GM19395 (cell line): ENCODE measurements around the gene VWA3A.
"Not testable (repeated sequence)": the region's sequence is repeated elsewhere in the genome, so short reads cannot be mapped to it uniquely, and the experiment has no call there.

Source experiments
- ATAC-seq: cut with Tn5 transposase; IDR thresholded peaks from one replicate; pipeline ENCODE4 v1.9.1; 2021; ENCODE audit warnings: mild to moderate bottlenecking, moderate library complexity; ENCODE audit not compliant: unreplicated experiment

VWA3A gene

DNA sequence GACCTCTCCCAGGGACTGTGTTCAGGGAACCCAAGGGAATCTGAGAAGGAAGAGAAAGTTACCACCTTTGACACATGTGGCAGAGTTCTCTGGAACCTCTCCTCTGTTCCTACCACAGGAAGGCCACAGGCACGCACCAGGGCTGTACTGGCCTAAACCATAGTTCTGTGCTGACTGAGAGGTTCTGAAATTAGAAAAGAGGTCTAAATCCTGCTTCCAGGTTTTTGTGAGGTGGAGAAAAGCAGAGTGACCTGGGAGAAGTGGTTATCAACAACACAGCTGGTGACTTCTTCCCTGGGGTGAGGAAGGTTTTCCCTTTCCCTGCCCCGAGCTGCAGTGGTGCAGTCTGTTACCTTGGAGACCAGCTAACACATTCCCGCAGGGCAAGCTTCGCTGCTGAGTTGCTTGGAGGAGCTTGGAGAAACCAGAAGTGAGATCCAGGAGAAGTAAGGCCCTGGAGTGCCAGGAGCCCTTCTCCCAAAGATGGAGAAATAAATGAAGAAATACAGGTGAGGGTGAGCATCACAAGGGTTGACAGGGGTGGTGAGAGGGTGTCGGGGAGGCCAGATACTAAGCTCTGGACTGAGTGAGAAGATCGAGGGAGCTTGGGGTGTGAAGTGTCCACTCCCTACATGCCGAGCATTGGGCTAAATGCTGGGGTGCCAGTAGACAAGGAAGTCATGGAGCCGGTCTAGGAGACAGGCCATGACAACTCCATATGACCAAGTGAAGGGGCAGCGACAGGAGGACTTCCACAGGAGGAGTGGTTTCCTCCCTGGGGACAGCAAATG is at the start of gene VWA3A:
TSS of gene VWA3A (plus strand) at position 399 of the 791 bp plus-strand sequence. CDS start at position 496, 97 bp downstream.
- ATAC-seq = no peak

- not testable (repeated sequence) for ATAC-seq
Observed at GRCh38 chr16:22043882-22044281, 48.5 kb upstream of the VWA3A start.

GRCh38 chr16:22045888-22046287 is 46.5 kb upstream of the VWA3A start:
- not testable (repeated sequence) for ATAC-seq

- ATAC-seq = no peak
Observed at GRCh38 chr16:22050963-22051362, 41.4 kb upstream of the VWA3A start.

GRCh38 chr16:22052980-22053379 is 39.4 kb upstream of the VWA3A start:
- no peak for ATAC-seq

- ATAC-seq = no peak
Observed at GRCh38 chr16:22053921-22054341, 38.4 kb upstream of the VWA3A start.

- no peak for ATAC-seq
Observed at GRCh38 chr16:22054847-22055590, 37.3 kb upstream of the VWA3A start.

DNA sequence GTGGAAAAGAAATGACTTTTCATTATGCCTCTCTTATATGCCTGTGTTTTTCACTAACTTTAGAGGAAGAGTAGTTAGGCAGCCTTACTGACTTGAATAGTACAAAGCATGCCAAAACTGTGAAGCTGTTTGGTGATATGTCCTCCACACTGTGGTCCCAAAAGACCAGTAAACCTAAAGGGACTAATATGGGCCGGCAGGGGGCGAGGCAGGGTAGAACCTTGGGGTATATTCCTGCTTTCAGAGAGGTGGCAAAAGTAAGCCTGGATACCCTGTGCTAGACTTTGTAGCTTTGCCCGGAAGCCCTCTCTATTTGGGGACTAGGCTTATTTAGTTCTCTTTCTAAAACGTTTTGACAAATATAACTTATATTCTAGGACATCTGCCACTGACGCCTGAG is 36.5 kb upstream of the VWA3A start:
- no peak for ATAC-seq

DNA sequence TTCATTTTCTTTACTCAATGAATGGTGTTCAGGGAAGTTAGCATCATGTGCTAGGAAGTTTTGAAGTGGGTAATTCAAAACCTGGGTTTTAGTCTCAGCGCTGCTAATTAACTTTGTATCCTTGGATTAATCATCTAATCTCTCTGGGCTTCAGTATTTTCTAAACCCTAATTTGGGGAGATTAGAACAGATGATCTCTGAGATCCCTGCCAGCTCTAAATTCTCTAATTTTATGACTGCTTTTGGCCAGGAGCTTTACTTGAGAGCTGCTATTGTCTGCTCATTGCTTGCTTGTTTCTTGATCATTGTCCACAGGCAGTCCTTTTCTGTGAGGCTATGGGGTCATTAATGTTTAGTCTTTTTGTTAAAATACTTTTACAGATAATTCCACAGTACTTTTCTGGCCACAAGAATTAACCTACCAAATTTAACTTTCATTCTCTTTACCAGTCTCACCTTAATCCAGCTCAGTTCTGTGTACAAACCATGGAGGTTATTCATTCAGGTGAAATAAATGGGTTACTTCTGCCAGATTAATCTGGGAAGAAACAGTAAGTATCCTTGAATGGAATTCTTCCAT is 28.4 kb upstream of the VWA3A start:
- no peak for ATAC-seq

GRCh38 chr16:22065252-22065651 is 27.1 kb upstream of the VWA3A start:
- no peak for ATAC-seq

- ATAC-seq = no peak
Observed at GRCh38 chr16:22070361-22071330, 21.7 kb upstream of the VWA3A start.

- no peak for ATAC-seq
Observed at GRCh38 chr16:22071331-22071910, 20.9 kb upstream of the VWA3A start.

DNA sequence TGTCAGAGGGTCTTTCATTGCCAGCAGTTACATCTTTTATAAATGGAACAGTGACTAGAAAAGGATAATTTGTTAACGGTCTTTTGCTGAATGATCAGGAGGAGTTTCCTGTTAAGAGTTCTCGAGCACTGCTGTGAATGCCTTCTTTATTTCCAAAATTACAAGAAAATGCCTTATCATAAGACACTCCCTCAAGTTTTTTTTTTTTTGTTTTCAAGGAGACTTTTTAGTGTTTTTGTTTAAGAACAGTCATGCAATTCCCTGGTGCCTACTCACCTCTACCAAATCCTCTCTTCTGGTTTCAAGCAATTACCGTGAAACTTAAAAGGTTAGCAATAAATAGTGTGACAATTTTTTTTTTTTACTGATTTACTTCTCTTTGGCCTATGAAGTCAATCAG is 19.0 kb upstream of the VWA3A start:
- ATAC-seq = no peak

DNA sequence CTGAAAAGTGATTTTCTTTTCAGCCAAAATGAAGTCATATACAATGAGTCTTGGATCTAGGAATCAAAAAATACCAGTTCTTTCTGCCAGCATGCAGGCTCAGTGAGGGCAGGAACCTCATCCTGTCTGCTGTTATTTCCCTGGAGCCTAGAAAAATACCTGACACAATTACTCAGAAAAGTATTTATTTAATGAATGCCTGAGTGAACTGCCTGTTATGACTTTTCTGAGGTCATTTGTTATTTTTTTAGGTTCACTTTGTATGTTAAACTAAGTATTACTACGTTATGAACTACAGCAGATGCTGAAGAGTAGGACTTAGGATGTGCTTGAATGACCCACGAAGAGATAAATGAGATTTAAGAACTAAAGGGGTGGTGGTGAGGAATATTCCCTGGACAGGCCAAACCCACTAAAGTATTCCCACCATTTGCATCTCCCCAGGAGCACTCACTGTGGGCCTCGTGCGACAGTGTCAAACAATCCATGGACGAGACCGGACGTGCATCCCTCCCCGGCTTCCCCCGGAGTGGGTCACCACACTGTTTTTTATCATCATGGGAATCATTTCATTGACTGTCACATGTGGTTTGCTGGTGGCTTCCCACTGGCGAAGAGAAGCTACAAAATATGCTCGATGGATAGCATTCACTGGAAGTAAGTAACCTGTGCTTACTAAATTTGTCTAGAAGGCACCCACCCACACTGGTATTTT is 17.1 kb upstream of the VWA3A start:
- ATAC-seq = no peak

DNA sequence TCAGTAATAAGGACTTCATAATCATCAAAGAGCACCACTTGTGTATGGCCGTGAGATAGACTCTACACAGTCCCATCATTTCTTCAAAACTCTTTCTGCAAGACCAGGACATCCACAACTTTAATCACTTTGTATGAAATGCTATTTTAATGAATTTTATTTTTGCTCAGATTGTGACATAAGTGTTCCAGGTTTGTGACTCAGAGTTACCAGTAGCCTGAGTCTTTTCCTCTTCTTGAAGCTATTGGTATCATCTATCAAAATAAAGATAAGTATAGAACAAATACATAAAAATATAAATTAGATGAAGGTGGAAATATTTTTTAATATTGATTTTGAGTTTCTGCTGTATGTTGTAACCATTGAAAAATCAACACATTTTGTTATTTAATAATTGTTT is 16.6 kb upstream of the VWA3A start:
- ATAC-seq = no peak

DNA sequence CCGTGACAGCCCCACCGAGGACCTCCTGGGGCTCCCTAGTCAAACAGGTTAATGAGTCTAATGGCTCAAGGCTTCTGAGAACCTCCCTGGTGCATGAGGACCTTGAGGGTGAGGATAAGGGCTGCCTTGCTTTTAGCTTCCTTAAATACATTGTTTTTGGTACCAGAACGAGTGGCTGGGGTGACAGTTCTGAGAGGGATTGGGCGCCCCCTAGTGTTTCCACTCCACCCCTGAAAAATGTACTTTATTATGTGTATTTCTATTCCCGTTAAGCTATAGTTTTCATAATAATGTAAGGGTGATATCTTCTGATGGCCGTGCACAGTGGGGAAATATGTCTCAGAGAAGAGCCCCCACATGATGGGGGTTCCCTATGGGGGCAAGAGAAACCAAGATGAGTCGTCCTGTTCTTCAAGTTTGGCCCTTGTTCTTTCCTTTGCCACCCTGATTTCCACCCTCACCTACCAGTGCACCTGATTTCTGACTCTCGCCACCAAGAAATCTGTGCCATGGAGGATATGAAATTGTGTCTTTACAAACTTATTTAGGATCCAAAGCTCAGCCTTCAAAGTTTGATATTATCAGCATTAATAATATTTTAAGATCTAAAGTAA is 14.5 kb upstream of the VWA3A start:
- no peak for ATAC-seq

GRCh38 chr16:22078656-22079055 is 13.7 kb upstream of the VWA3A start:
- ATAC-seq = no peak

DNA sequence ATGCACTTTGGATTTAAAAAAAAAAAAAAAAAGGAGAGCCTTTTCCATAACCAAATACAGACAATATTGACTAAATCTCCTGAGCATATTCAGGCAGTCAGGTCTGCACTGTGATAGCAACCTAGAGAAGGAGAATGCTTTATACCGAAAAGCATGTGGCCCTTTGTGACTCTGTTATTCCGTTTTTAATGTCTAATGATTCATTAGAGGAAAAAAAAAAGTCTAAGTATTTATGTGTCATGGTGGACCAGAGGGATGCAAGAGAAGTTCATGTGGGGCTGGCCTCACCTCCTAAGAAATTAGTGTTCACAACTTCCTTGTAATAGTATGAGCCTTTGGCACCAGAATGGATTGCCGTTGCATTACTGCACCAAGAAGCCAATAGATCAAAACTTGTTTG is 11.3 kb upstream of the VWA3A start:
- ATAC-seq = no peak

DNA sequence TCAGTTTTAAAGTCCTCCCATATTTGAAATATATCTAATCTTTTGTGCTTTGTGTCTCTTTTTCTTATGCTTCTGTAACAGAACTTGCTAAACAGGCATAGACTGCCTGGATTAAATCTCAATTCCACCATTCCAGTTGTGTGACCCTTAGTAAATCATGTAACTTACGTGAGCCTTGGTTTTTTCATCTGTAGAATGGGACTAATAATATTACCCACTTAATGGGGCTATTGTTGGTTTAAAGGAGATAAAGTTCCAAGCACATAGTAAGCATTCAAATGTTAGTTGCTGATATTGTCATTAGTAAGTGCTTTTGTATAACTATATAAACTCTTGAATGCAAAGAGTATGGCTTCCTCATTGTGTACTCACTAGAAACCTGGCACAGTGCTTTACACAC is 5.9 kb upstream of the VWA3A start:
- no peak for ATAC-seq
